ENCODE data around the gene VEZT.

Gene VEZT

GRCh38 chr12:95201056-95201670 is 16.4 kb upstream of the VEZT start:
- Histone ChIP-seq H3K4me3 (ENCODE audit: low read depth in 1 of 2, low read length in 2 of 2) (no peak overlapping the region), H3K27ac (ENCODE audit: low read length) (no peak overlapping the region), H3K4me2 (ENCODE audit: insufficient read depth, low read length) (no peak overlapping the region)

GRCh38 chr12:95202691-95203486 is 14.7 kb upstream of the VEZT start:
- no peaks in the 10 kb centered on the region for H3K79me2 ChIP-seq (ENCODE audit: insufficient read depth, low read length)
- TF ChIP-seq EZH2 (IDR thresholded peaks at IDR 0.05; ENCODE audit: borderline replicate concordance, low read depth, low read length, severe bottlenecking) = no peak
- TF ChIP-seq CTCF (IDR thresholded peaks at IDR 0.05; ENCODE audit: borderline replicate concordance, extremely low read depth, low read length, poor library complexity, severe bottlenecking) = no peak
- no peak overlapping the region for H3K27ac ChIP-seq (ENCODE audit: low read length)

More at GRCh38 chr12:95201056-95201670, 16.4 kb upstream of the VEZT start:
- no peak overlapping the region for H2AFZ ChIP-seq (ENCODE audit: low read depth, low read length)
- H4K20me1 ChIP-seq (ENCODE audit: insufficient read depth, low read length) = no peaks in the 10 kb centered on the region
- no peak for DNase-seq
- TF ChIP-seq CTCF (IDR thresholded peaks at IDR 0.05; ENCODE audit: borderline replicate concordance, extremely low read depth, low read length, poor library complexity, severe bottlenecking) (no peak), EZH2 (IDR thresholded peaks at IDR 0.05; ENCODE audit: borderline replicate concordance, low read depth, low read length, severe bottlenecking) (no peak)
- H3K9ac ChIP-seq (ENCODE audit: low read depth, low read length) = no peak overlapping the region
- H3K9me3 ChIP-seq (ENCODE audit: insufficient read depth, low read length, severe bottlenecking) = no peaks in the 10 kb centered on the region
- H3K79me2 ChIP-seq (ENCODE audit: insufficient read depth, low read length) = no peaks in the 10 kb centered on the region
- H3K36me3 ChIP-seq (ENCODE audit: insufficient read depth, low read length) = no peaks in the 10 kb centered on the region
- no peaks in the 10 kb centered on the region for H3K27me3 ChIP-seq (ENCODE audit: insufficient read depth, low read length, poor library complexity)
- no peaks in the 10 kb centered on the region for H3K4me1 ChIP-seq (ENCODE audit: insufficient read depth, low read length)
- ATAC-seq (ENCODE audit: insufficient read depth, low read depth) = no peak

GRCh38 chr12:95203487-95204030 is 14.0 kb upstream of the VEZT start:
- no peak for TF ChIP-seq CTCF (IDR thresholded peaks at IDR 0.05; ENCODE audit: borderline replicate concordance, extremely low read depth, low read length, poor library complexity, severe bottlenecking)
- TF ChIP-seq EZH2 (IDR thresholded peaks at IDR 0.05; ENCODE audit: borderline replicate concordance, low read depth, low read length, severe bottlenecking) = no peak
- Histone ChIP-seq H3K79me2 (ENCODE audit: insufficient read depth, low read length) (no peaks in the 10 kb centered on the region), H4K20me1 (ENCODE audit: insufficient read depth, low read length) (no peaks in the 10 kb centered on the region), H3K4me3 (ENCODE audit: low read depth in 1 of 2, low read length in 2 of 2) (no peak overlapping the region), H3K9me3 (ENCODE audit: insufficient read depth, low read length, severe bottlenecking) (no peaks in the 10 kb centered on the region), H3K4me2 (ENCODE audit: insufficient read depth, low read length) (no peak overlapping the region), H3K4me1 (ENCODE audit: insufficient read depth, low read length) (no peaks in the 10 kb centered on the region), H3K27me3 (ENCODE audit: insufficient read depth, low read length, poor library complexity) (no peaks in the 10 kb centered on the region), H3K27ac (ENCODE audit: low read length) (no peak overlapping the region), H2AFZ (ENCODE audit: low read depth, low read length) (no peak overlapping the region), H3K9ac (ENCODE audit: low read depth, low read length) (no peak overlapping the region), H3K36me3 (ENCODE audit: insufficient read depth, low read length) (no peaks in the 10 kb centered on the region)
- no peak for ATAC-seq (ENCODE audit: insufficient read depth, low read depth)
- DNase-seq = no peak

More at GRCh38 chr12:95202691-95203486, 14.7 kb upstream of the VEZT start:
- Histone ChIP-seq H3K4me1 (ENCODE audit: insufficient read depth, low read length) (no peaks in the 10 kb centered on the region), H4K20me1 (ENCODE audit: insufficient read depth, low read length) (no peaks in the 10 kb centered on the region), H3K4me2 (ENCODE audit: insufficient read depth, low read length) (no peak overlapping the region), H3K9me3 (ENCODE audit: insufficient read depth, low read length, severe bottlenecking) (no peaks in the 10 kb centered on the region), H2AFZ (ENCODE audit: low read depth, low read length) (no peak overlapping the region), H3K27me3 (ENCODE audit: insufficient read depth, low read length, poor library complexity) (no peaks in the 10 kb centered on the region), H3K36me3 (ENCODE audit: insufficient read depth, low read length) (no peaks in the 10 kb centered on the region), H3K4me3 (ENCODE audit: low read depth in 1 of 2, low read length in 2 of 2) (no peak overlapping the region), H3K9ac (ENCODE audit: low read depth, low read length) (no peak overlapping the region)
- no peak for DNase-seq
- no peak for ATAC-seq (ENCODE audit: insufficient read depth, low read depth)
